Measurements from ENCODE around the gene SLC35E1. TPM values are rescaled to one million over a fixed set of nuclear protein-coding genes. Genes with fewer than 3 reads are reported as not detected.

Gene SLC35E1
- total RNA-seq, 1 experiment from 2014 or later = 35.8 TPM

DNA sequence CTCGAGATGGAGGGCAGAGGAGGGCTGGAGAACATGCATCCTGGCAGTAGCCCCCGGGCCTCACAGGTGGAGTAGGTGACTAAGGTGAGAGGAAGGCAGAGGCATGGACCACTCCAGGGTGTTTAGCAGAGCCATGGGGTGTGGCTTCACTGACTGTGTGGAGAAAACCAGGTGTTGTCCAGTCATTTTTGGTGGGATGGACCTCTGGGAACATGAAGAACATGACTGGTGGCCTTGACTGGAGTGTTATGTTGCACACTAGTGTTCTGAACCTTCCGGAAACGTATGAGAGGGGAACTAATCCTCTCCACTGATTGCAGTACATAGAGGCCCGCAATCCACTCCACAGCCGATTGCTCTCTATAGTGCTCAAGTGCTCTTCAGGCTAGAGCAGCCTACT lies 38.9 kb upstream of the SLC35E1 start:
- no peak overlapping the region for H3K27ac ChIP-seq (ENCODE audit: insufficient read length, low read depth, low read length)

More for the DNA sequence above, 38.9 kb upstream of the SLC35E1 start:
- no peak overlapping the region for H3K23ac ChIP-seq (ENCODE audit: insufficient read length, low read depth, low read length)
- H3K56ac ChIP-seq (ENCODE audit: insufficient read length, low read depth, low read length) = no peak overlapping the region
- no peaks in the 10 kb centered on the region for H3K9me3 Mint-ChIP-seq
- no peaks in the 10 kb centered on the region for H4K20me1 ChIP-seq (ENCODE audit: control insufficient read depth, insufficient read depth, insufficient read length)
- peaks cover 6 to 10% of the 10 kb centered on the region in 2 experiments for H3K4me1 Mint-ChIP-seq
- no peak overlapping the region for H3K4me3 Mint-ChIP-seq
- no peak overlapping the region for H3T11ph ChIP-seq (ENCODE audit: low read length)
- TF ChIP-seq, protein P1, sequence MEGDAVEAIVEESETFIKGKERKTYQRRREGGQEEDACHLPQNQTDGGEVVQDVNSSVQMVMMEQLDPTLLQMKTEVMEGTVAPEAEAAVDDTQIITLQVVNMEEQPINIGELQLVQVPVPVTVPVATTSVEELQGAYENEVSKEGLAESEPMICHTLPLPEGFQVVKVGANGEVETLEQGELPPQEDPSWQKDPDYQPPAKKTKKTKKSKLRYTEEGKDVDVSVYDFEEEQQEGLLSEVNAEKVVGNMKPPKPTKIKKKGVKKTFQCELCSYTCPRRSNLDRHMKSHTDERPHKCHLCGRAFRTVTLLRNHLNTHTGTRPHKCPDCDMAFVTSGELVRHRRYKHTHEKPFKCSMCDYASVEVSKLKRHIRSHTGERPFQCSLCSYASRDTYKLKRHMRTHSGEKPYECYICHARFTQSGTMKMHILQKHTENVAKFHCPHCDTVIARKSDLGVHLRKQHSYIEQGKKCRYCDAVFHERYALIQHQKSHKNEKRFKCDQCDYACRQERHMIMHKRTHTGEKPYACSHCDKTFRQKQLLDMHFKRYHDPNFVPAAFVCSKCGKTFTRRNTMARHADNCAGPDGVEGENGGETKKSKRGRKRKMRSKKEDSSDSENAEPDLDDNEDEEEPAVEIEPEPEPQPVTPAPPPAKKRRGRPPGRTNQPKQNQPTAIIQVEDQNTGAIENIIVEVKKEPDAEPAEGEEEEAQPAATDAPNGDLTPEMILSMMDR (conservative IDR thresholded peaks at IDR 0.05) = no peak
- H3K23me2 ChIP-seq (ENCODE audit: insufficient read length, low read depth, low read length, poor library complexity, severe bottlenecking) = no peaks in the 10 kb centered on the region
- no peak overlapping the region for H2BK20ac ChIP-seq (ENCODE audit: low read depth, low read length, poor library complexity, severe bottlenecking)
- H3K27ac Mint-ChIP-seq = peak overlapping the region in 2 of 3 experiments; percentile 3 to 70; a peak in 3 of 7 replicates
- H3K4ac ChIP-seq (ENCODE audit: low read depth, low read length) = no peak overlapping the region
- H2BK5ac ChIP-seq (ENCODE audit: insufficient read length, low read length) = no peak overlapping the region
- H3K36me3 Mint-ChIP-seq (ENCODE audit: insufficient read depth in 1 of 3, low read depth in 3 of 3) = no peaks in the 10 kb centered on the region
- H3K27me3 ChIP-seq (ENCODE audit: insufficient read depth, low read length) = no peaks in the 10 kb centered on the region
- H2AFZ ChIP-seq (ENCODE audit: low read length) = no peak overlapping the region
- H3K18ac ChIP-seq (ENCODE audit: insufficient read length, low read depth, low read length) = no peak overlapping the region
- no peak overlapping the region for H2BK120ac ChIP-seq (ENCODE audit: low read depth, low read length, poor library complexity, severe bottlenecking)
- H2BK15ac ChIP-seq (ENCODE audit: low read depth, low read length) = no peak overlapping the region
- H3K79me2 ChIP-seq (ENCODE audit: insufficient read depth, low read length) = peaks cover 29% of the 10 kb centered on the region; the same call in 1 of the 2 replicates
- no peak overlapping the region for H2BK12ac ChIP-seq (ENCODE audit: insufficient read length, low read depth, low read length)
- WGBS (ENCODE audit: extremely low coverage, insufficient read length, low lambda C conversion rate) = no CpG with 5 or more reads among the region's 6 CpGs
- H4K5ac ChIP-seq (ENCODE audit: insufficient read length, low read depth, low read length) = no peak overlapping the region
- no peak overlapping the region for H4K8ac ChIP-seq (replicated peaks; ENCODE audit: insufficient read length, low read depth, low read length)
- H3K4me1 ChIP-seq (ENCODE audit: insufficient read depth, low read length) = no peaks in the 10 kb centered on the region; the same call in 1 of the 2 replicates
- no peak overlapping the region for H2AK5ac ChIP-seq (ENCODE audit: insufficient read length, low read length)
- no peaks in the 10 kb centered on the region; the same call in 1 of the 2 replicates for H3K27me3 Mint-ChIP-seq (ENCODE audit: low read depth)
- no peak overlapping the region for H4K91ac ChIP-seq (ENCODE audit: insufficient read length, low read depth, low read length)
- H3K4me2 ChIP-seq (ENCODE audit: insufficient read depth, insufficient read length, low read length) = no peak overlapping the region
- no peak overlapping the region for H3K14ac ChIP-seq (ENCODE audit: insufficient read depth, low read length)
- DNase-seq = no peak
- no peaks in the 10 kb centered on the region for H3K9me3 ChIP-seq (ENCODE audit: control insufficient read depth, low read depth, low read length)
- H3K79me1 ChIP-seq (ENCODE audit: insufficient read depth, low read depth, low read length, poor library complexity, severe bottlenecking) = peaks cover 11% of the 10 kb centered on the region
- no peak overlapping the region for H3K9ac ChIP-seq (ENCODE audit: extremely low read depth, insufficient read length, low read length)
